Non-pigmented ciliary epithelial cell (primary cell): ENCODE data around the gene WDPCP.
A peak's percentile ranks its signal among the peaks of the same experiment; 100 is the strongest.
"Not testable (repeated sequence)": the region's sequence is repeated elsewhere in the genome, so short reads cannot be mapped to it uniquely, and the experiment has no call there.

ENCODE experiments used
- DNase-seq: peaks from one replicate; pipeline ENCODE4 v3.0.0-alpha.2; 2010; ENCODE audit warnings: low read depth

Gene WDPCP

GRCh38 chr2:63225964-63226686 lies 362.2 kb downstream of the WDPCP start:
- DNase-seq = no peak

GRCh38 chr2:63218800-63219526 lies 369.3 kb downstream of the WDPCP start:
- DNase-seq = no peak

- no peak for DNase-seq
These were observed 393.0 kb downstream of the WDPCP start for GRCh38 chr2:63195310-63195709.

- DNase-seq = no peak
These were observed 394.1 kb downstream of the WDPCP start for GRCh38 chr2:63194175-63194574.

GRCh38 chr2:63192889-63193774 lies 395.1 kb downstream of the WDPCP start:
- no peak for DNase-seq

- no peak for DNase-seq
These were observed 395.9 kb downstream of the WDPCP start for GRCh38 chr2:63192169-63192888.

GRCh38 chr2:63189026-63189425 lies 399.3 kb downstream of the WDPCP start:
- DNase-seq = peak; percentile 18

GRCh38 chr2:63186331-63186730 lies 401.9 kb downstream of the WDPCP start:
- DNase-seq = no peak

- no peak for DNase-seq
These were observed 425.0 kb downstream of the WDPCP start for GRCh38 chr2:63163161-63163820.

GRCh38 chr2:63159262-63159661 lies 429.0 kb downstream of the WDPCP start:
- DNase-seq = no peak

- not testable (repeated sequence) for DNase-seq
These were observed 451.6 kb downstream of the WDPCP start for GRCh38 chr2:63136683-63137082.

GRCh38 chr2:63132020-63132419 lies 456.3 kb downstream of the WDPCP start:
- no peak for DNase-seq

- DNase-seq = no peak
These were observed 457.1 kb downstream of the WDPCP start for GRCh38 chr2:63131196-63131595.

GRCh38 chr2:63127594-63127993 lies 460.7 kb downstream of the WDPCP start:
- no peak for DNase-seq

GRCh38 chr2:63124850-63125249 lies 463.4 kb downstream of the WDPCP start:
- no peak for DNase-seq

- DNase-seq = no peak
These were observed 464.1 kb downstream of the WDPCP start for GRCh38 chr2:63124218-63124617.

GRCh38 chr2:63122921-63123320 lies 465.4 kb downstream of the WDPCP start:
- DNase-seq = no peak

GRCh38 chr2:63121055-63121834 lies 467.0 kb downstream of the WDPCP start:
- DNase-seq = no peak

- no peak for DNase-seq
These were observed 469.5 kb downstream of the WDPCP start for GRCh38 chr2:63118821-63119220.

- no peak for DNase-seq
These were observed 483.8 kb downstream of the WDPCP start for GRCh38 chr2:63104482-63104881.

GRCh38 chr2:63101954-63102353 lies 486.3 kb downstream of the WDPCP start:
- no peak for DNase-seq
